ENCODE results near the gene FGD2. TPM values are rescaled to one million over a fixed set of nuclear protein-coding genes. Genes with fewer than 3 reads are reported as not detected.

FGD2 gene
- total RNA-seq, 2 donors from 2014 or later: 10.1 to 11.9 TPM

DNA sequence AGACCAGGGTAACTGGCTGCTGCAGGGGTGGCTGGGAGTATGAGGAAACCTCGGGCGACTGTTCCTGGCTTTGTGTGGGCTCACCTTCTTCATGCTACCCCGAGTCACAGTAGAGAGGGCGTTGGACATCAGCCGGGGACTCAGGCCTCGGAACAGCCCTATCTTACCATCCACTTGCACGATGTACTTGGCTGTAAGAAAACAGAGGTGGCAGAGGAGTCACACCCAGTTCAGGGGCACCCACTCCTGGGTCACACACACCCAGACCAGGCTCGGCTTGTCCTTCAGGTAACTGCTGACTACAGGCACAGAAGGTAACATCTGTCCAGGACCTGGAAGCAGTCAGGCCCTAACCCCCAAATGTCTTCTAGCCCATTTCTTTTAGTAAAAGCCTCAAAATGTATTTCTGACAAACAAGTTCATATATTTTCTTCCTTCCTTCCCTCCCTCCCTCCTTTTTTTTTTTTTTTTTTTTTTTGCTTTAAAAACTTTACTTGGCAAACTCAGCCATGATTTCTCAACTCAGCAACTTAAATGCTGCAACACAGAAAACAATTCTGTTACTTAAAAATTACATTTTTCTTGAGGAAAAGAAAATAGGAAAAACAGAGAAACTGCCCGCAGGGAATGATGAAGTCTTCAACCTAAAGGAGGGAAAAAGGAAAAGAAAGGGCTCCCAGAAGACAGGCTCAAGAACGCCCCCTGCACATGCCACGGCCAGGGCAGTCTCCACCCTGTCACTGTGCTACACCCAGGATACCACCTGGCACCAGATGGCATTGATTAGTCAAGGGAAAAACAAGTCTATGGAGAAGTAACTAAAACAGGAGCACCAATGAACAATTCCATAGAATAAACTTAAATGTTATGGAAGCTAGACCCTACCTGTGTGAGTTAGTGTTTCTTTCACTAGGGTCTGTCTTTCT, 26.8 kb upstream of the FGD2 start:
- TF ChIP-seq, protein P1, sequence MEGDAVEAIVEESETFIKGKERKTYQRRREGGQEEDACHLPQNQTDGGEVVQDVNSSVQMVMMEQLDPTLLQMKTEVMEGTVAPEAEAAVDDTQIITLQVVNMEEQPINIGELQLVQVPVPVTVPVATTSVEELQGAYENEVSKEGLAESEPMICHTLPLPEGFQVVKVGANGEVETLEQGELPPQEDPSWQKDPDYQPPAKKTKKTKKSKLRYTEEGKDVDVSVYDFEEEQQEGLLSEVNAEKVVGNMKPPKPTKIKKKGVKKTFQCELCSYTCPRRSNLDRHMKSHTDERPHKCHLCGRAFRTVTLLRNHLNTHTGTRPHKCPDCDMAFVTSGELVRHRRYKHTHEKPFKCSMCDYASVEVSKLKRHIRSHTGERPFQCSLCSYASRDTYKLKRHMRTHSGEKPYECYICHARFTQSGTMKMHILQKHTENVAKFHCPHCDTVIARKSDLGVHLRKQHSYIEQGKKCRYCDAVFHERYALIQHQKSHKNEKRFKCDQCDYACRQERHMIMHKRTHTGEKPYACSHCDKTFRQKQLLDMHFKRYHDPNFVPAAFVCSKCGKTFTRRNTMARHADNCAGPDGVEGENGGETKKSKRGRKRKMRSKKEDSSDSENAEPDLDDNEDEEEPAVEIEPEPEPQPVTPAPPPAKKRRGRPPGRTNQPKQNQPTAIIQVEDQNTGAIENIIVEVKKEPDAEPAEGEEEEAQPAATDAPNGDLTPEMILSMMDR (IDR thresholded peaks at IDR 0.05): no peak
- no peak for TF ChIP-seq POLR2A (IDR thresholded peaks at IDR 0.05)
- no peaks in the 10 kb centered on the region for H3K27me3 ChIP-seq
- H3K4me3 ChIP-seq: no peak overlapping the region
- no peaks in the 10 kb centered on the region for H3K9me3 ChIP-seq
- ATAC-seq (no peak), DNase-seq (no peak)
- H3K4me1 ChIP-seq: peaks cover 44% of the 10 kb centered on the region
- intact Hi-C loops (cut with DNase I): loop anchor here (5.0 kb wide), 1 partner anchor 86 kb away; no protein-coding TSS in a partner anchor
- H3K36me3 ChIP-seq (replicated peaks in 1 of 2; ENCODE audit: insufficient read depth in 1 of 2, low read depth in 2 of 2): peaks cover 27 to 33% of the 10 kb centered on the region in 2 donors
- WGBS, 2 donors: 65 to 84% methylated on average over 6 to 11 of the region's 11 CpGs
- peak overlapping the region in 1 of 4 donors; percentile 22 for H3K27ac ChIP-seq

DNA sequence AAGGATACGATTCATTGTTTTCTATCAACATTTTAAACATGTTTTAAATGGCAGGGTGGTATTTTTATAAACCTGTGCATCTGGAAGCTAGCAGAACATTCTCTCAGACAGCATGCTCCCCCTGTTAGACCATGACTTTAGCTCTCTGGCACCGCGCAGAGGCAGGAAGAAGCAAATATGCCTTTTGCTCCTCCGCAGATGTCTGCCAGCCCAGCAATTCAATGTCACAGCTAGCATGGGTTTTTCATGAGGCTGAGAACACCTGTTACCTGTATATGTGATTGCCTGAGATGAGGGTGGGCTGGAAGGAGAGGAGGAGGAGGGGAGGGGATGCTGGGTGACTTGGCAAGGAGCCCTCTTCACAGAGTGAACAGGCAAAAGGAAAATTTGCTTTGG, 26.1 kb upstream of the FGD2 start:
- TF ChIP-seq POLR2A (IDR thresholded peaks at IDR 0.05): no peak
- TF ChIP-seq, protein P1 (IDR thresholded peaks at IDR 0.05): peak; percentile 33 to 78 (median 72)
- WGBS, 2 donors: 29 to 31% methylated on average over 4 of the region's 4 CpGs
- intact Hi-C loops (cut with DNase I): loop anchor here (5.0 kb wide), 1 partner anchor 87 kb away; no protein-coding TSS in a partner anchor
- Histone ChIP-seq H3K4me1 (peaks cover 50% of the 10 kb centered on the region), H3K27ac (peak overlapping the region in 2 of 4 donors; percentile 22 to 23), H3K36me3 (replicated peaks in 1 of 2; ENCODE audit: insufficient read depth in 1 of 2, low read depth in 2 of 2) (peaks cover 27 to 29% of the 10 kb centered on the region in 2 donors), H3K9me3 (no peaks in the 10 kb centered on the region), H3K4me3 (no peak overlapping the region), H3K27me3 (no peaks in the 10 kb centered on the region)
- peak; percentile 73 for ATAC-seq
- peak; percentile 61 to 82 (median 76) for DNase-seq

- H3K4me1 ChIP-seq: peaks cover 58% of the 10 kb centered on the region
- ATAC-seq: no peak
- peaks cover 23% of the 10 kb centered on the region in 2 donors for H3K36me3 ChIP-seq (replicated peaks in 1 of 2; ENCODE audit: insufficient read depth in 1 of 2, low read depth in 2 of 2)
- TF ChIP-seq, protein P1 (IDR thresholded peaks at IDR 0.05): no peak
- TF ChIP-seq POLR2A (IDR thresholded peaks at IDR 0.05): no peak
- no peaks in the 10 kb centered on the region for H3K27me3 ChIP-seq
- intact Hi-C loops (cut with DNase I): no loop called here
- 62 to 80% methylated on average over 6 of the region's 6 CpGs for WGBS, 2 donors
- no peak for DNase-seq
- no peaks in the 10 kb centered on the region for H3K9me3 ChIP-seq
- peak overlapping the region in 2 of 4 donors; percentile 18 to 22 for H3K27ac ChIP-seq
- H3K4me3 ChIP-seq: no peak overlapping the region
Measured at GRCh38 chr6:36980129-36980528, 25.3 kb upstream of the FGD2 start.

DNA sequence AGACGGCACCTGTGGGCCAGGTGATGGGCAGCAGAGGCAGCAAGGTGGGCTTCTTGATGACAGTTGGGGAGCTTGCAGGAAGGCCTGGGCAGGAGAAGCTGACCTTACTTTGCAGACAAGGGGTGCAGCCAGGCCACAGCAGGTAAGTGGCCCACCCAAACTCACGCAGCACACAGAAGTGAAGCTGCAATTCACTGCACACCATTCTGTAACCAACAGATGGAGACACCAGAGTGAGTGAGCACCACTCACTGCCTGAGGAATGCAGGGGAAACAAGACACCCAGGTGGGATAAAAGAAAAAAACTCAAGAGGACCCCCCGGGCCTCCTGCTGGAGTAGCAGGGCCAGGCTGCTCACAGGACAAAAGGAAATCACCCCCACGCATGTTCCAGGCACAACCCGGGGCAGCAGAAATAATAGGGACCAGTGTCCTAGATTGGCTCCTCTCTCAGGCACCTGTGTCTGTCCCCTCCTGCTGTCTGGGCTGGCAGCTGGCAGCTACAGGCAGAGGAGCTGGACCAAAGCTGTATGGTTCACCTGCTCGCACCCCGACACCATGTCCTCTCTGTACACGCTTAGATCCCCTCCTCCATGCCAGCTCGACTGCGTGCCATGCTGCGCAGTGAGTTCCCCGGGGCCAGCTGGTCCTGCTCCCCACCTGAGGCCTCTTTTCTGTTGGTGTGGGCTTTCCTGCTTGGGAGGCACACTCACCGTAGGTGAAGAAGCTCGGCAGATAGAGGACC, 24.4 kb upstream of the FGD2 start:
- DNase-seq (no peak), ATAC-seq (no peak)
- H3K36me3 ChIP-seq (replicated peaks in 1 of 2; ENCODE audit: insufficient read depth in 1 of 2, low read depth in 2 of 2): peaks cover 14 to 16% of the 10 kb centered on the region in 2 donors
- H3K4me1 ChIP-seq: peaks cover 60% of the 10 kb centered on the region
- intact Hi-C loops (cut with DNase I): no loop called here
- no peak overlapping the region for H3K4me3 ChIP-seq
- H3K9me3 ChIP-seq: no peaks in the 10 kb centered on the region
- H3K27ac ChIP-seq: peak overlapping the region in 2 of 4 donors; percentile 18 to 22
- 65 to 72% methylated on average over 7 to 14 of the region's 14 CpGs for WGBS, 2 donors
- TF ChIP-seq POLR2A (IDR thresholded peaks at IDR 0.05): no peak
- TF ChIP-seq, protein P1 (IDR thresholded peaks at IDR 0.05): no peak
- no peaks in the 10 kb centered on the region for H3K27me3 ChIP-seq

Data from body of pancreas (tissue), 4 donors.